Type B pancreatic cell (in vitro differentiated cells): Measurements from ENCODE around the gene CGB5. TPM values are rescaled to one million over a fixed set of nuclear protein-coding genes. Genes with fewer than 3 reads are reported as not detected.
A peak's percentile ranks its signal among the peaks of the same experiment; 100 is the strongest.
"Not testable (repeated sequence)": the region's sequence is repeated elsewhere in the genome, so short reads cannot be mapped to it uniquely, and the experiment has no call there.

Experiments used
- DNase-seq: peaks from one replicate; pipeline ENCODE4 v3.0.0; 2021; ENCODE audit warnings: mixed read lengths; ENCODE audit not compliant: unreplicated experiment; ENCODE audit errors: extremely low spot score
- H3K27ac Mint-ChIP-seq: 2 replicates; pipeline ENCODE4 v1.8.0; 2021; ENCODE audit warnings: mild to moderate bottlenecking, mixed read lengths
- H3K27me3 Mint-ChIP-seq: 2 replicates; pipeline ENCODE4 v1.8.0; 2021; ENCODE audit warnings: mixed read lengths
- H3K36me3 Mint-ChIP-seq: 2 replicates; pipeline ENCODE4 v1.8.0; 2021; ENCODE audit warnings: mixed read lengths
- H3K4me1 Mint-ChIP-seq: one replicate; pipeline ENCODE4 v1.8.0; 2021; ENCODE audit warnings: mixed read lengths; ENCODE audit not compliant: unreplicated experiment
- H3K4me3 Mint-ChIP-seq: 2 replicates; pipeline ENCODE4 v1.8.0; 2021; ENCODE audit warnings: mild to moderate bottlenecking, mixed read lengths
- H3K9me3 Mint-ChIP-seq: 2 replicates; pipeline ENCODE4 v1.8.0; 2021; ENCODE audit warnings: mixed read lengths
- total RNA-seq: library from RNA; stranded (reverse); gene quantifications from 2 replicates; pipeline ENCODE4 v1.2.1, GENCODE V29; 2021; ENCODE audit warnings: low replicate concordance
- TF ChIP-seq, protein P1 (sequence below): fragments of 200-600 bp; sonication (generic); conservative IDR thresholded peaks from 2 replicates; pipeline ENCODE4 v1.5.0; 2021; ENCODE audit warnings: antibody characterized with exemption, mild to moderate bottlenecking

Gene CGB5
- total RNA-seq, 1 donor from 2014 or later: not detected

DNA sequence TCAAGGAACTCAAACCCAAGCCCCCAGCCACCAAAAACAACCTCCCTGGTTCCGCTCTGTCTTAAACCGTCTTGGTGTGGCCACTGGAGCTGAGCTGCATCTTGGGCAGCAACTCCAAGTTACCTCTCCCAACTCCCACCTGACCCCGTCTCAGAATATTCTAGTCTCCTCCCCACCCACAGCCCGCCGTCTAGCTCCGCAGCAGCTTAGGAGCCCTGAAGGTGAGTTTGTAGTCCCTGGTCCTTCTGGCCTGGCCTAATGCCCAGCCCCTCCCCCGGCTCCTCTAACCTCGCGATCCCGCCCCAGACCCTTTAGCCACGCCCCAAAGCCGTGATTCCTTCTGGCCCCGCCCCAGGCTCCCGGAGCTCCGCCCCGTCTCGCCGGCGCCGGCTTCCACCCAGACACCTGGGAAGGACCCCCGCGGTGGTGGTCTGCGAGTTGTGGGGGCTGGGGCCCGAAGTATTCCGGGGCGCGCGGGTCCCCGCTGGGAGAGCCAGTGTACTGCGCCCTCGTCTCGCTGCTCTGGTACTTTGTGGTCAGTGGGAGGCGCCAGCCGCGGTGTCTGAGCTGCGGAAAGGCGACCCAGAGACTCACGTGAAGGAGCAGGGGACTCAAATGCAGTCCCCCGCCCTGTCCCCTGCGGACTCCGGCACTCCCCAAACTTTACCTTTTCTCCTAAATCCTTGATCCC is 24.3 kb upstream of the CGB5 start:
- H3K4me1 Mint-ChIP-seq: peaks cover 13% of the 10 kb centered on the region
- TF ChIP-seq, protein P1, sequence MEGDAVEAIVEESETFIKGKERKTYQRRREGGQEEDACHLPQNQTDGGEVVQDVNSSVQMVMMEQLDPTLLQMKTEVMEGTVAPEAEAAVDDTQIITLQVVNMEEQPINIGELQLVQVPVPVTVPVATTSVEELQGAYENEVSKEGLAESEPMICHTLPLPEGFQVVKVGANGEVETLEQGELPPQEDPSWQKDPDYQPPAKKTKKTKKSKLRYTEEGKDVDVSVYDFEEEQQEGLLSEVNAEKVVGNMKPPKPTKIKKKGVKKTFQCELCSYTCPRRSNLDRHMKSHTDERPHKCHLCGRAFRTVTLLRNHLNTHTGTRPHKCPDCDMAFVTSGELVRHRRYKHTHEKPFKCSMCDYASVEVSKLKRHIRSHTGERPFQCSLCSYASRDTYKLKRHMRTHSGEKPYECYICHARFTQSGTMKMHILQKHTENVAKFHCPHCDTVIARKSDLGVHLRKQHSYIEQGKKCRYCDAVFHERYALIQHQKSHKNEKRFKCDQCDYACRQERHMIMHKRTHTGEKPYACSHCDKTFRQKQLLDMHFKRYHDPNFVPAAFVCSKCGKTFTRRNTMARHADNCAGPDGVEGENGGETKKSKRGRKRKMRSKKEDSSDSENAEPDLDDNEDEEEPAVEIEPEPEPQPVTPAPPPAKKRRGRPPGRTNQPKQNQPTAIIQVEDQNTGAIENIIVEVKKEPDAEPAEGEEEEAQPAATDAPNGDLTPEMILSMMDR: peak; percentile 61
- H3K4me3 Mint-ChIP-seq: peak overlapping the region; percentile 71
- no peaks in the 10 kb centered on the region for H3K9me3 Mint-ChIP-seq
- peak overlapping the region; percentile 34 for H3K27ac Mint-ChIP-seq
- H3K27me3 Mint-ChIP-seq: peaks cover 41% of the 10 kb centered on the region
- peaks cover 6% of the 10 kb centered on the region for H3K36me3 Mint-ChIP-seq
- no peak for DNase-seq

- Mint-ChIP-seq H3K4me1 (peaks cover 13% of the 10 kb centered on the region), H3K27me3 (peaks cover 44% of the 10 kb centered on the region), H3K9me3 (no peaks in the 10 kb centered on the region), H3K4me3 (no peak overlapping the region), H3K27ac (no peak overlapping the region), H3K36me3 (peaks cover 6% of the 10 kb centered on the region)
- TF ChIP-seq, protein P1: no peak
- DNase-seq: no peak
These were observed 23.3 kb upstream of the CGB5 start for GRCh38 chr19:49020342-49020741.

- H3K27me3 Mint-ChIP-seq: peaks cover 44% of the 10 kb centered on the region
- no peaks in the 10 kb centered on the region for H3K36me3 Mint-ChIP-seq
- no peak for DNase-seq
- H3K27ac Mint-ChIP-seq: no peak overlapping the region
- peaks cover 13% of the 10 kb centered on the region for H3K4me1 Mint-ChIP-seq
- peak overlapping the region; percentile 12 for H3K4me3 Mint-ChIP-seq
- TF ChIP-seq, protein P1: no peak
- H3K9me3 Mint-ChIP-seq: no peaks in the 10 kb centered on the region
These were observed 22.4 kb upstream of the CGB5 start for GRCh38 chr19:49020931-49021895.

DNA sequence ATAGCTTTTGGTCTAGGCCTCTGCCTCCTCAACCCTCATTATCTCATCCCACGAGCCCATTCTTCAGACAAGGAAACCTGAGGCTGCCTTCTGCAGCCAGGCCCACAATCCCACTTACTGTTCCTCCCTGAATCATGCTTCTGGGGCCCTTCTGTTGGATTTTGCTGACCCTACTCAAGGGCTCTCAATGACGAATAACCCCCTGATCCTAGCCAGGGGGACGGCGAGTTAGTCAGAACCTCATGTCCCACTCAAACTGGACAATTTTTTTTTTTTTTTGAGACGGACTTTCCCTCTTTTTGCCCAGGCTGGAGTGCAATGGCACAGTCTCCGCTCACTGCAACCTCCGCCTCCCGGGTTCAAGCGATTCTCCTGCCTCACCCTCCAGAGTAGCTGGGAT is 21.5 kb upstream of the CGB5 start:
- no peaks in the 10 kb centered on the region for H3K9me3 Mint-ChIP-seq
- no peak overlapping the region for H3K27ac Mint-ChIP-seq

DNA sequence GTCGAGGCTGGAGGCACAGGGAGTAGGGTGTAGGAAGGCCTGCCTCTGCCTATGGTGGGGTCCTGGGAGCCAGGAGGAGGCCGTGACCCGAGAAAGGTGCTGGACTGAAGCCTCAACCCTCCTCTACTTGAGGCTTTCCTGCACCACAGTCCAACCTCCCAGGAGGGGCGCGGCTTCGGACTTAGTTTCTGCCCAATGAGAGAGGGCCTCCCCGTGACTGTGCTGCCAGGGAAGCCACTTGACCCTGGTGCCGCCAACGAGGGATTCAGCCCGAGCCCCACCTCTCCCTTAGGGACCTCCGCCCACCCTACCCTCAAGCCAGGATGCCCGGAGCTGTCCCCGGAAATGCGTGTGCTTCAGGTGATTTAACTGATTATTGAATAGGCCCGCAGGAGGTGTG is 19.4 kb upstream of the CGB5 start, which contains the start of gene CGB3:
Gene CGB3 (minus strand): TSS at position 101 of the 400 bp plus-strand sequence. CDS start 362 bp downstream, outside the sequence.
- H3K4me3 Mint-ChIP-seq: not testable (repeated sequence)
- peaks cover 30% of the 10 kb centered on the region for H3K27me3 Mint-ChIP-seq

More for the DNA sequence above, 21.5 kb upstream of the CGB5 start:
- Mint-ChIP-seq H3K4me1 (peaks cover 13% of the 10 kb centered on the region), H3K36me3 (no peaks in the 10 kb centered on the region), H3K4me3 (no peak overlapping the region), H3K27me3 (peaks cover 43% of the 10 kb centered on the region)
- TF ChIP-seq, protein P1: no peak
- DNase-seq: no peak

GRCh38 chr19:49025088-49025487 is 18.6 kb upstream of the CGB5 start:
- H3K9me3 Mint-ChIP-seq, H3K27ac Mint-ChIP-seq, DNase-seq, H3K36me3 Mint-ChIP-seq, H3K4me3 Mint-ChIP-seq: not testable (repeated sequence)
- Mint-ChIP-seq H3K4me1 (peaks cover 13% of the 10 kb centered on the region), H3K27me3 (peaks cover 22% of the 10 kb centered on the region)

More for the DNA sequence above, 19.4 kb upstream of the CGB5 start, which contains the start of gene CGB3:
- peaks cover 13% of the 10 kb centered on the region for H3K4me1 Mint-ChIP-seq
- not testable (repeated sequence) for H3K36me3 Mint-ChIP-seq, DNase-seq, H3K9me3 Mint-ChIP-seq, H3K27ac Mint-ChIP-seq

GRCh38 chr19:49025599-49025998 is 18.0 kb upstream of the CGB5 start:
- not testable (repeated sequence) for H3K27ac Mint-ChIP-seq, H3K9me3 Mint-ChIP-seq, H3K4me3 Mint-ChIP-seq, H3K4me1 Mint-ChIP-seq, DNase-seq, H3K36me3 Mint-ChIP-seq
- H3K27me3 Mint-ChIP-seq: peaks cover 21% of the 10 kb centered on the region

GRCh38 chr19:49028686-49029085 is 15.0 kb upstream of the CGB5 start:
- not testable (repeated sequence) for H3K4me3 Mint-ChIP-seq, H3K9me3 Mint-ChIP-seq, DNase-seq, H3K36me3 Mint-ChIP-seq, H3K4me1 Mint-ChIP-seq, H3K27ac Mint-ChIP-seq
- H3K27me3 Mint-ChIP-seq: peaks cover 13% of the 10 kb centered on the region

DNA sequence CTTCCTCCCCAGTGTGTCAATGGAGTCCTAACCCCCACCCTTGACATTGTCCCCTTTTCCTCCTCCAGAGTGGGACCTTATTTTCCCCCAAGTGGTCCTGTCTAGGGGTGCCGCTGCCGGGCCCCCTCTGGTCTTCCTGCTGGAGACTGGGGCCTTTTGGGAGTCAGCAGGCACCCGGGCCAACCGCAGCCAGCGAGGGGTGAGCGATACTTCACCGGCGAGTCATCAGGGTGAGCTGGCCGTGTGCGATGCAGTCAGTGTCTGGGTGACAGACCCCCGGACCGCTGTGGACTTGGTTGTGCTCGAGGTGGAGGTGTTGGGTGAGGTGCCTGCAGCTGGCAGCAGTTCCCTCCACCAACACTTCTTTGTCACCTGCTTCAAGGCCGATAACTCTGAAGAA is 13.9 kb upstream of the CGB5 start:
- H3K4me1 Mint-ChIP-seq, H3K27ac Mint-ChIP-seq, H3K4me3 Mint-ChIP-seq, H3K36me3 Mint-ChIP-seq, H3K9me3 Mint-ChIP-seq, DNase-seq: not testable (repeated sequence)
- H3K27me3 Mint-ChIP-seq: peaks cover 13% of the 10 kb centered on the region
